GDM1 (cell line): ENCODE measurements around the gene CCDC148.
"Not testable (repeated sequence)": the region's sequence is repeated elsewhere in the genome, so short reads cannot be mapped to it uniquely, and the experiment has no call there.

ENCODE experiments used
- DNase-seq: peaks from one replicate; lab custom pipeline; 2025; lab: John Stamatoyannopoulos, UW

Gene CCDC148

DNA sequence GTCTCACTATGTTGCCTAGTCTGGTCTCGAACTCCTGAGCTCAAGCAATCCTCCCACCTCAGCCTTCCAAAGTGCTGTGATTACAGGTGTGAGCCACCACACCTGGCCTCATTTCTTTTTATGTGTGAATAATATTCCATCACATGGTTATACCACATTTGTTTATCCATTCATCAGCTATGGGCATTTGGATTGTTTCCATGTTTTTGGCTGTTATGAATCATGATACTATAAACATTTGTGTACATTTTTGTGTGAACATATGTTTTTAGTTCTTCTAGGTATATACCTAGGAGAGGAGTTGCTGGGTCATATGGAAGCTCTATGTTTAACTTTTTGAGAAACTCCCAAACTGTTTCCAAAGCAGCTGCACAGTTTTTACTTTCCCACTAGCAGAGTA, 24.6 kb upstream of the CCDC148 start:
- DNase-seq: no peak

DNA sequence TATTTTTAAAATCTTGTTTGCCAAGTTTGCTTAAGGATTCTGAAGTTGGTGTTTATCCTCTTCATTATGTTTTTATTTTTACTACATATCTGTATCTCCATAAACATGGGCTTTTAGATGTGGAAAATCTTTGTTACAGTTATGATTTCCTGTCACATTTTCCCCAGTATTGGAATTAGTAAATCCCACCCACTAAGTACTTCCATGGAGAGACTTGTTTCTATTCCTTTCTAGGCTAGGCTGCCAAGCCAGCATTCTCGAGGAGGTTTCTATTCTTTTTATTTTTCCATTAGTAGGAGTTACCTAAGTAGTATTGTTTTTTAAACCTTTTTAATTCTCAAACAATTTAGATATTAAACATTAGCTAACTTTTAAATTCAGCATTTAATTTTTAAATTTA, 22.3 kb upstream of the CCDC148 start:
- DNase-seq: no peak

DNA sequence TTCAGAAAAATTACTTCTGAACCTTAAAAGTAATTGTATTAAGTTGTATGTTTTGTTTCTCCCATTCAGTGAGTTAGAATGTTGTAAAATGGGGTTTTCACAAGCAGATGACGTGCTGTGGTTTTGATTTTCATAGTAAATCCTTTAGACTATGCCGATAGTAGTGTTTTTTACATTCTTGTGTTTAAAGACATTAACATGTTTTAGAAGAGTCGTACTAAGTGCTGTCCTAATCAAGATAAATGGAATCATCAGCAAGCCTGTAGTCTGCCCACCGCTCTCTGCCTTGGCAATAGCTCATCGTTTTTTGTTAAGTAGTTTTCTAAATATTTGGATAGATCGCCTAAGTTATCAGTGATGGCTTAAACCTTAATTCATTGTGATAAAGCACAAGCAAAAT, 21.7 kb upstream of the CCDC148 start:
- DNase-seq: no peak

DNA sequence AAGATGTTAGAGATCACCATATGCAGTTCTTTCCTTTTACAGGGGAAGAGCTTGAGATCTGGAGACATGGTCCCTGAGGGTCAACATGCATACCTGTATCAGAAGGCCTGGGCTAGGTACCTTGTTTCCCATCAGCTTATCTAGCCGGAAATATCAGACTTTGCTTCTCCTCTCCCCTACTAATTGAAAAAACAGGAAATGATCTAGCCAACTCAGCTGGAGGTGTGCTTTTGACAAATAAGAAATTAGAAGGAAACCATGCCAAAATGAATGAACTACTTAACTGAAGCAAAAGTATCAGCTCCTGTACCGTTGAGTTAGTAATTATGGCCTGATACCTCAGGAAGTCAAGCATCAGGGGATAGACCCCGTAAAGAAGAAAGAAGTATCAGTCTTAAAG, 20.6 kb upstream of the CCDC148 start:
- DNase-seq: no peak

DNA sequence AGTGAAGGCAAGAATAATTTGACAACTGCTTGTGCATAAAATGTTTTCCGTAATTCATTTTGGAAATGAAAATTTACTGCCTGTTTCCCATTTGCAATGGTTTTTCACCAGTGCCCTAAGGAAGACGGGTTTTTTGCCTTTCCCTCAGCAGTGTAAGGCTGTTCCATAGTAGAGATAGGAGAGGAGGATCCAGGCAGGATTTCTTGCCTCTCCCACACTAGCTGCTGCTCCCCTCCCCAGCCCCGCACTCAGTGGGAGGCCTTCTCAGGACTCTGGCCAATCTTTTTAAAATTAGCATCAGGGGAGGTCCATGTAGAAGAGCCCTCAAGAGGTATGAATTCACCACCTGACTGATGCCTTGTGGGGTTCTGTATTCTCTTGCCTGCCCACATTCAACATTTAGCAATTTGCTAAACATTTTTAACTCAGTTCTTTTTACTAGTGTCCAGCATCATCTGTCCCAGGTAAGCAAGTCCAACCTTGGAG, 18.0 kb upstream of the CCDC148 start:
- not testable (repeated sequence) for DNase-seq

DNA sequence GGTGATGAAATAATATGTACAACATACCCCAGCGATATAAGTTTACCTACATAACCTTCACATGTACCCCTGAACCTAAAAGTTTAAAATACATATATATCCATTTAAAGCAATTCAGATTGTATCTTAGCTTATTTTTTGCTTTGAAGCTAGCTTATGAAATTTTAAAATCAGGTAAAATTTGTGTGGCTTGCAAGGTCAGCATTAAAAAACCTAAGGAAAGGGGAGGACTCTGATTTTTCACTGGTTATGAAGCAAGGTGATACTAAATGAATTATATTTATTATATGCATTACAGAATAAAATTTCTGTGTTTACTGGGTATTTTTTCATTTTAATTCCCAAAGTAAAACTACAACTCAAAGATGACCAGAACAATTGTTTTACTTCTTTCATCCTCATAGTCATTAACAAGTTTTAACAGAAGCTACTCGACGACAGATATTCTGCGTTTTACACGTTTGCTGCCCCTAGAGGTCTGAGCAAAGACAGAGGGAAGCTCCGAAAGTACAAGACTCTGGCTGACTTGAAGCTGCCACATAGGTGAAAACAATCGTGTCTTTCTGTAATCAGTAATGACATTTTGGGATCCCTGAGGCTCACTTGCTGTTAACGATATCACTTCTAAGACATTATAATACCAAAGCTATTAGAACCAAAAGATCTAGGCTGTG, 17.3 kb upstream of the CCDC148 start:
- DNase-seq: no peak

DNA sequence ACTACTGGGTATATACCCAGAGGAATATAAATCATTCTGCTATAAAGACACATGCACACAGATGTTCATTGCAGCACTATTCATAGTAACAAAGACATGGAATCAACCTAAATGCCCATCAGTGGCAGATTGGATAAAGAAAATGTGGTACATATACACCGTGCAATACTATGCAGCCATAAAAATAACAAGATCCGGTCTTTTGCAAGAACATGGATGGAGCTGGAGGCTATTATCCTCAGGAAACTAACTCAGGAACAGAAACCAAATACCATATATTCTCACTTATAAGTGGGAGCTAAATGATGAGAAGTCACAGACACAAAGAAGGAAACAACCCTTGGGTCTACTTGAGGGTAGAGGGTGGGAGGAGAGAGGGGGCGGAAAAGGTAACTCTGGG, 16.7 kb upstream of the CCDC148 start:
- DNase-seq: not testable (repeated sequence)

DNA sequence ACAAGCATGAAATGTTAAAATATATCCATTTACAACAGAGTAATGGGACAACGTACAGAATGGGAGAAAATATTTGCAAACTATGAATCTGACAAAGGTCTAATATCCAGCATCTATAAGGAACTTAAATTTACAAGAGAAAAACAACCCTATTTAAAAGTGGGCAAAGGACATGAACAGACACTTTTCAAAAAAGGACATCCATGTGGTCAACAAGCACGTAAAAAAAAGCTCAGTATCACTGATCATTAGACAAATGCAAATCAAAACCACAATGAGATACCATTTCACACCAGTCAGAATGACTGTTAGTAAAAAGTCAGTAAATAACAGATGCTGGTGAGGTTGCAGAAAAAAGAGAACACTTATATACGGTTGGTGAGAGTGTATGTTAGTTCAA, 16.3 kb upstream of the CCDC148 start:
- DNase-seq: not testable (repeated sequence)

DNA sequence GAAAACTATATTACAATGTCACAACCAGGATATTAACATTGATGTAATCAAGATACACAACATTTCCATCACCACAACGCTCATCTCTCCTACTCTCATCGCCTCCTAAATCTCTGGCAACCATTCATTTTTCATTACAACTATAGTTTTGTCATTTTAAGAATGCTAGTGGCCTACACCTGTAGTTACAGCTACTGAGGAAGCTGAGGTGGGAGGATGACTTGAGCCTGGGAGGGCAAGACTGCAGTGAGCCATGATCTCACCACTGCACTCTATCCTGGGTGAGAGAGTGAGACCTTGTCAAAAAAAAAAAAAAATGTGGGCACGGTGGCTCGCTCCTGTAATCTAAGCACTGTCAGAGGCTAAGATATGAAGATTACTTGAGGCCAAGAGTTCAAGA, 10.7 kb upstream of the CCDC148 start:
- no peak for DNase-seq

DNA sequence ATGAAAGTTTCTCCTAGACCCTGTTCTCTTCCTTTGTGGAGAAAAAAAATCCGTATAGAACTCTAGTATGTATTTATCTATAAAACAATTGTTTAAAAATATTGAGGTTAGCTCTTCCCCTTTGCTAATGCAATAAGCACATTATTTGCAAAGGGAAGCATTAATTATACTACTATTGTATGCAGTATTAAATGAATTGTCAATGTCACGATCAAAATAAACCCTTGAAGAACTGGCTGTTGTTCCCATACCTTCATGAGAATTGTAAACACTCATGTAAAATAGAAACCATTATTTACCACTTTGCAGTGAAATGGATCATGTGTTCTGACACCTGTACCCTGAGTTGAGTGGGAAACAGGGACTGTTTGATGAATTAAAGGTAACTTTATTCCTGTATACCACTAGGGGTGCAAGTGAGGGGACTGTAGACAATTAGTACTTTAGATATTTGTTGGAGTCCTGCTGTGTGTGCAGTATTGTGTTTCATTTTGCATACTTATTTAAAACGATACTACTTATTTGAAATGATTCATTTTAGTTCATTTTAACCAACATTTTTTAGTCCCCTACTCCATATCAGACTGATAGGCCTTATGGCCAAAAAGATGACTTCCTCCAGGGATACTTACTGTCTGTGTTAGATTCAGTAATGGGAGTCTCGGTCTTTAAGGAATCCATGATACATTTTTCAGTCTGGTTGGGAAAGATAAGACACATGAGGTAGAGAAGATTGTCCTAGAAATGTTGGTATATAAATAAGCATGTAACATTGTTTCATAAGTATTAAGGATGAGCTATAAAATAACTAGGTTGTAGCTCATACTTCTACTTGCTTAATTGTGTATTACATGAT, 8.1 kb upstream of the CCDC148 start:
- DNase-seq: no peak

DNA sequence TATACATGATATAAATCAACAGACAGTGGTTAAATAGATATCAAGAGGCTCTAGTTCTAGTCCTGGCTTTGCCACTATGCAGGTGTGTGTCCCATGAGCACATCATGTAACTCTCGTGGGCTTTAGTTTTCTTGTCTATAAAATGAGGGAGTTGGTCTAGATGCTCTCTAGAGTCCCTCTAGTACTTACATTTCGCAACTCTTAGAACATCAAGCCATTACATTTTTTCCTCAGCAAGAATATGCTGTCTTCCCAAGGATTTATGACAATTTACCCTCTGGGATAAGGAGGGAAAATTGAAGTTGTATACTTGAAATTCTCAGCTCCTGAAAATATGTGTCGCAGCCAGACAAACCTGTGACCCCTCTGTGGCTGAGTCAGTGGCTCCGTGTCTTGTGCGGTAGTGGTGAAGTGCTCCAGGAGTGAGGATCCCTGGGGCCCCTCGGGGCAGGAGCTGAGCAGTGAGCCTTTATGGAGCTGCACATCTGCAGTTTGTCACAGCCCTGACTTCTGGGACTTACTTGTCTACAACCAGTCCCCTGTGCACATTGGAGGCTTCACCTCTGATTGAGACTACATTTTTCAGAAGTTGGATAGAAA, 7.0 kb upstream of the CCDC148 start:
- DNase-seq: no peak

DNA sequence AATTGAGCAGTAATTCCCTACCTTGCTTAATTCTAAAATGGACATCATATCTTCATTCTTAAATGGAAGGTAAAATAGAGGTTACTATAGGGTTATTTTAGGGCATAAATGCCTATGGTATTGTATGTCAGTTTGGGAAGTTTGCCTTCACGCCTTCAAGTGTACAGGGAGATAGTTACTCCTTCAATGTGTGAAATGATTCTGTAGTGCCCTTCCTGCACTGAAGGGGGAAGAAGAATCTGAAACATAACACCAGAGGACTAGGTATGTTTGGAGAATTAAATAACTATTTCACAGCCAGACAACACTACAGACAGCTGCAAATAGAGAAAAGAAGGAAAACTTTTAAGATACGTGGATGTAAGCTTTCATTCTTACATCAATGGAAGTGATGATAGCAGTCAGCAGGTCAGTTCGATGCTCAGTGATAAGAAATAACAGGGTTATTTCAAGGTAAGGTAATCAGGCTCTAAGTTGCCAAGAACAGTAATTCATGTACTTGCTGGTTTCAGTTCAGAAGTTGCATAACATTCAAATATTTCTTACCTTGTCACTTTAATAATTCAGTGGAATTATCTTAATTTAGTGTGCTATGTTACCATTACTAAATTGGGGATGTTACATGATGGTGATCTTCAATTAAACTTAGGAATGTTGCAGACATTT, 4.2 kb upstream of the CCDC148 start:
- DNase-seq: no peak

DNA sequence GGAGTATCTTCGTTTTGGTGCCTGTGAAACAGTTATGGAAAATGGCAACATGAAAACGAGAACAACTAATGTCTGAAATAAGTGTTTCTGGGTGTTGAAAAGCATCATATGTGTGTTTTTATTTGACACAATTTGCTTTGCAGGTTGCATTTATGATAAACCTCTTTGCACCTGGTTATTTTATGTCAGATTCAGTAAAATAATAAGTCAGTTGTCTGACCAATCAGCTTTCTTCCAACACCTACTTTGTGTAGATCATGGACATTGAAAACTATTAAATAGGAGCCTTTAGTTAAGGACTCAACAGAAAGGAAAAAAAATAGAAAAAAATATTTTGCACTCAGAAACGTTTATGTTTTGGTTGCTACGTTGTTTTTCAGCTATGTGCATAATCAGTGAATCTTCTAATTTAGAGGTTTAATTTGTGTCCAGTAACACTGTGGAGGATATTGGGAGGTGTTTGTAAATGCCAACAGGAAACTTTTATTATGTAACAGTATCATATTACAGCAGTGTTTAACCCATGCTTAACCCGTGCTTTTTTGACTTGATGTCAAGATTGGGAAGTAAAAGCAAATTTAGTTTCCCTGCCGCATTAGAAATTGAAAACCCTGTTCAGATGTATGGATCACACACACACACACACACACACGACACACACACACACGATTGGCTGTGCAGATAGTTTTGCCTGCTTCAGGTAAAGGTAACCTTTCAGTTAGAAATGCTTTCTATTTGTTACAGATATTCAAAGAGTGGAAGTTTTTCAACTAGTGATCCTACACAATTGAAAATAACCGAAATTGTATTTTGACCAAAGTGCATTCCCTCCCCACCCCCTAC, 2.8 kb upstream of the CCDC148 start:
- DNase-seq: no peak

DNA sequence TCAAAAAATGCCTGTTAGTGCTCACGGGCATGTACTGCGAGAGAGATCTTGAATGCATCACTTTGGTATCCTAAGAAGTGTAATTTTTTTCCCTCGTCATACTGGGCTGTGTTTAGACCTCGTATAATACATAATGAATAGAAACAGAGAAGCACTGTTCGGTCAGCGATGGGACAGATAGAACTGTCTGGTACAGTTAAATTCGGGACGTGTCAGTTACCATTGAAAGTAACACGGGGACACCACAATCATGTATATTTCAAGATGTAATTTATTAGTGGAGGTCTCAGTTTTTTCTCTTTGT, 2.0 kb upstream of the CCDC148 start:
- no peak for DNase-seq

DNA sequence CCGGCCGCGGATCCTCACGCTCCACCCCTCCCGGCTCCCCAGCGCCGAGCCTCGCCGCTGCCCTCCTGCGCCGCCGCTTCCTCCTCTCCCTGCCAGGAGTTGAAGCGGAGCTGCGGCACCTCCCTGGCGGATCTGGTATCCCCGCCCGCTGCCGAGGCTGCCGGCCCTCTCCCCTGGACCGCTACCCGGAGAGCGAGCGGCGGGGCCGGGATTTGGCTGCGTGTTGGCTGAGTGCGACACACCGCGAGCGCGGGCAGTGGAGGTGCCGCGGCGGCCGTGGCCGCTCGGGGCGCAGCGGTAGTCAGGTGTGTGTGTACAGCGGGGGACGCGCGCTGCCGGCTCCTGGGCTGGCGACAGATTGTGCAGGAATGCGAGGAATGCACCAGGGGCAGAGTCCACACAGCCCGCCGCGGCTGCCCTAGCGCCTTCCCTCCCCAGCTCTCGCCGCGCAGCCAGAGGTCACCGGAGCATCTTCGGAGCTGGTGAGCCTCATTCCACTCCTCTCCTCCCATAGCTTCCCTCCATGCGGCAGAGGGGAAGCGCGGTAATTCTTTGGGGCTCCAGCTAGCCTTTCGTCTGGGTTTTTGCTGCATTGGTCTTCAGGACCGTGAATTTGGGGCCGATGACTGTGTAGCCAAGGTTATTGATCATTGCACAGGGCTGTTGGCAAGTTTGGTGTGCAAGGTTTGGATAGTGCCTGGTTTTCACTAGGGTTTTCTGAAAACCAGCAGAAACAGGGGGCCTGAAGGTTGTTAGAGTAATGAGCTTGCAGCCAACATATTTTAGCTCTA, 1.5 kb upstream of the CCDC148 start:
- DNase-seq: no peak

DNA sequence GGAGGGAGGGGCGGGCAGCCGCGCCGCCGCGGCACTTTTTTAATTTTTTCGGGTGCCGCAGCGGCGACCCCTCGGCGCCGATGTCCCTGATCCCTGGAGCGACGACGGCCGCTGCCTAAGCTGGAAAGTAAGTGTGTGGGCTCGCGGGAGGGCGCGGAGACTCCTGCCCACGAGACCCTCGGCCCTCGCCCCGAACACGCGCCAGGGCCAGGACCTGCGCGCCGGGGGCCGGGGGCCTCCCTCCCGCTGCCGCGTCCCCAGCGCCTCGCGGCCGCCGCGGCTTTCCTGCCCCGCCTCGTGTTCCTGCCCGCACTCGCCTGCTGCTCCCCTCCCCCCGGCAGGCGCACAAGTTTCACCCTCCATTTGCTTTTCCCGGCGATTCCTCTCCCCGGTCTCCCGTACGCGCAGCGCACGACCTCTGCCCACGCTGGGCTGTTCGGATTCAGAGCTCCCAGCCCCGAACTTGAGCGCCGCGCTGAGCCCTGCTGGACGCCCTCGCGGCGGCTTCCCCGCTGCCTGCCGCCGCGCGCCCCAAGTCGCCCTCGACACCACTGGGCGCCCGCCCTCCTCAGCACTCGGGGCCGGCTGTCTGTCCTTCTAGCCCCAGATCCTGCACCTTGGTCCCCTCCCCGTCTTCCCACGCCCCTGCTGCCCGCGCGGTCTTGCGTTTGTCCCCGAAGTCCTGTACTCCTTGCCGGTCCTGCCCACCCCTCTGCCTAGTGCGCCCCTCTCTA, 706 bp upstream of the CCDC148 start:
- peak; percentile 69 for DNase-seq

DNA sequence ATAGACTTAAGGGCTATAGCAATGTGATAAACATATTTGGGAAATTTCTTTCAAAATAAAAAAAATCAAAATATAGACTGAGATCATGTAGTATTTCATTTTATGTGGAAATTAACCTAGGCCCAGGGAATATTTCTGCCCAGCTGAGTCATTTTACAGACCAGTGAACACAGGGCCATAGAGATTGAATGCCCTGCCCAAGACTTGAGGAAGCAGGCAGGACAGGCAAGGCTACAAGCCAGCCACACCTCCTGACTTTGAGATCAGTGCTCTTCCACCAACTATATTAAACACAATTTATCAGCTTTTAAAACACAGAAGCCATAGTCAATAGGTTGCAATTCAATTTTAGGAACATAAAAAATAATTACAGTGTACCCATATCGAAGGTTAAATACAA, 12.9 kb downstream of the CCDC148 start:
- DNase-seq: no peak

DNA sequence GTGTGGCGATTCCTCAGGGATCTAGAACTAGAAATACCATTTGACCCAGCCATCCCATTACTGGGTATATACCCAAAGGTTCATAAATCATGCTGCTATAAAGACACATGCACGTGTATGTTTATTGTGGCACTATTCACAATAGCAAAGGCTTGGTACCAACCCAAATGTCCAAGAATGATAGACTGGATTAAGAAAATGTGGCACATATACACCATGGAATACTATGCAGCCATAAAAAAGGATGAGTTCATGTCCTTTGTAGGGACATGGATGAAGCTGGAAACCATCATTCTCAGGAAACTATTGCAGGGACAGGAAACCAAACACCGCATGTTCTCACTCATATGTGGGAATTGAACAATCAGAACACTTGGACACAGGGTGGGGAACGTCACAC, 17.5 kb downstream of the CCDC148 start:
- DNase-seq: not testable (repeated sequence)

DNA sequence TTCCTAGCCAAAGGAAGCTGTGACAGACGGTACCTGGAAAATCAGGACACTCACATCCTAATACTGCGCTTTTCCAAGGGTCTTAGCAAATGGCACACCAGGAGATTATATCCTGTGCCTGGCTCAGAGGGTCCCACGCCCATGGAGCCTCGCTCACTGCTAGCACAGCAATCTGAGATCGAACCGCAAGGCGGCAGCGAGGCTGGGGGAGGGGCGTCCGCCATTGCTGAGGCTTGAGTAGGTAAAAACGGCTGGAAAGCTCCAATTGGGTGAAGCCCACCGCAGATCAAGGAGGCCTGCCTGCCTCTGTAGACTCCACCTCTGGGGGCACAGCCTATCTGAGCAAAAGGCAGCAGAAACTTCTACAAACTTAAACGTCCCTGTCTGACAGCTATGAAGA, 22.8 kb downstream of the CCDC148 start:
- not testable (repeated sequence) for DNase-seq

DNA sequence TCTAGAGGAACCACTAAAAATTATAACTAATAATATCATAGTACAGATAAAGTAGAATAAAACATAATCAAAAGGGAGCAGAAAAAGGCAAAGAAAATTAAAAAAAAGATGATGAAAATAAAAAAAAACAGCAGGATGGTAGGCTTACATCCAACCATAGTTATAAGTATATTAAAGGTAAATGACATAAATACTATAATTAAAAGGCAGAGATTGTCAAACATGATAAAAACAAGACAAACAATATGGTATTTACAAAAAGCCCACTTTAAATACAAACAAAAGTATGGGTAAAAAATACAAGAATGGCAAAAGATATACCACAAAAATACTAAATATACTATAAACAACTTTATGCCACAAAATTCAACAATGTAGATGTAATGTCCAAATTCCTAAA, 24.4 kb downstream of the CCDC148 start:
- DNase-seq: no peak
